OCI-LY7 (cell line): ENCODE data around the gene RTKN2. TPM values are rescaled to one million over a fixed set of nuclear protein-coding genes. Genes with fewer than 3 reads are reported as not detected.

Experiments used
- BruUV-seq: library from RNA; stranded (reverse); fragments of 400-500 nt; replicated peaks from 2 replicates; lab custom pipeline; 2021; lab: Mats Ljungman, UMichigan
- CTCF ChIA-PET: fragments of 300-600 bp; sonication (Branson Sonifier 250); formaldehyde crosslinking; loops from one replicate; lab custom pipeline; 2022; ENCODE audit warnings: antibody characterized with exemption; ENCODE audit not compliant: unreplicated experiment; lab: Charles Lee
- POLR2A ChIA-PET: fragments of 300-600 bp; sonication (Branson Sonifier 250); formaldehyde crosslinking; loops from one replicate; lab custom pipeline; 2022; ENCODE audit warnings: antibody characterized with exemption; lab: Charles Lee
- DNase-seq: peaks from one replicate; pipeline ENCODE4 v3.0.0-alpha.2; 2015; ENCODE audit warnings: low spot score
- H2AFZ ChIP-seq: fragments of 200-600 bp; sonication (generic), shearing (Covaris generic); 2 replicates; pipeline ENCODE4 v1.6.1; 2014; ENCODE audit warnings: mild to moderate bottlenecking, antibody characterized with exemption, low read length, moderate library complexity
- H3K27ac ChIP-seq: fragments of 200-600 bp; sonication (generic); 2 replicates; pipeline ENCODE4 v1.5.1; 2014; ENCODE audit warnings: mixed run types, low read depth, mild to moderate bottlenecking, moderate library complexity, low read length, inconsistent platforms; ENCODE audit not compliant: poor library complexity, severe bottlenecking
- H3K36me3 ChIP-seq: fragments of 200-600 bp; sonication (generic); 2 replicates; pipeline ENCODE4 v1.6.1; 2014; ENCODE audit warnings: mild to moderate bottlenecking, antibody characterized with exemption, low read length, moderate library complexity, mixed read lengths; ENCODE audit not compliant: insufficient read depth
- H3K4me1 ChIP-seq: fragments of 200-600 bp; sonication (generic); 2 replicates; pipeline ENCODE4 v1.5.1; 2014; ENCODE audit warnings: mild to moderate bottlenecking, low read length; ENCODE audit not compliant: insufficient read depth, poor library complexity, severe bottlenecking
- H3K4me2 ChIP-seq: fragments of 200-600 bp; sonication (generic); 2 replicates; pipeline ENCODE4 v1.6.1; 2014; ENCODE audit warnings: mild to moderate bottlenecking, low read length
- H3K4me3 ChIP-seq: fragments of 200-600 bp; sonication (generic); 2 replicates; pipeline ENCODE4 v1.5.1; 2014; ENCODE audit warnings: mild to moderate bottlenecking, low read depth, low read length; ENCODE audit not compliant: poor library complexity, severe bottlenecking
- H3K79me2 ChIP-seq: fragments of 200-600 bp; sonication (generic); 2 replicates; pipeline ENCODE4 v1.6.1; 2016; ENCODE audit warnings: low read depth, mild to moderate bottlenecking, low read length, moderate library complexity, mixed read lengths; ENCODE audit not compliant: insufficient read depth
- H3K9me2 ChIP-seq: fragments of 200-600 bp; sonication (generic); 2 replicates; pipeline ENCODE4 v1.6.1; 2016; ENCODE audit warnings: mild to moderate bottlenecking, low read length, mixed read lengths; ENCODE audit not compliant: insufficient read depth
- H3K9me3 ChIP-seq: fragments of 200-600 bp; sonication (generic); 2 replicates; pipeline ENCODE4 v1.6.1; 2014; ENCODE audit warnings: mild to moderate bottlenecking, mixed run types, low read length, mixed read lengths
- H4K20me1 ChIP-seq: fragments of 200-600 bp; sonication (generic); 2 replicates; pipeline ENCODE4 v1.6.1; 2014; ENCODE audit warnings: mild to moderate bottlenecking, antibody characterized with exemption, low read length, moderate library complexity, mixed read lengths; ENCODE audit not compliant: insufficient read depth
- CTCF ChIP-seq: fragments of 200-600 bp; sonication (generic); conservative IDR thresholded peaks from 2 replicates; pipeline ENCODE4 v1.5.1; 2014; ENCODE audit warnings: mild to moderate bottlenecking, antibody characterized with exemption, low read length, moderate library complexity, mixed read lengths
- EZH2phosphoT487 ChIP-seq: fragments of 200-600 bp; sonication (generic); IDR thresholded peaks from 2 replicates; pipeline ENCODE4 v1.6.1; 2018; ENCODE audit warnings: low read depth, borderline replicate concordance, mild to moderate bottlenecking, mixed run types, antibody characterized with exemption, low read length, moderate library complexity, mixed read lengths
- intact Hi-C: fragments of 100-400 bp; cut with micrococcal nuclease; formaldehyde crosslinking; loops from one replicate; pipeline ENCODE4 v1.10.0; 2022; ENCODE audit not compliant: unreplicated experiment
- total RNA-seq, 2 experiments: library from RNA; depleted of rRNA in 1 of 2; stranded (reverse); fragments of >200 nt in 1 of 2; shearing (Covaris generic) in 1 of 2; gene quantifications; 2 replicates each; pipeline ENCODE4 v1.2.3, GENCODE V29; 2014 to 2022

The RTKN2 gene
- total RNA-seq, 2 experiments from 2014 or later, result 12.3 to 20.4 TPM

GRCh38 chr10:62261666-62262065 lies 7.0 kb downstream of the RTKN2 start:
- peaks cover 25% of the 10 kb centered on the region for H3K4me1 ChIP-seq
- no peak for DNase-seq
- no TSS peak for BruUV-seq
- ChIA-PET POLR2A (interaction anchor here (0.6 to 1.8 kb wide), 4 partner anchors 11 to 115 kb away, joined by 3 to 6 read pairs (median 3); no protein-coding TSS in a partner anchor), CTCF (no interaction called here)
- no peak overlapping the region for H3K4me2 ChIP-seq
- H3K27ac ChIP-seq, result no peak overlapping the region
- H3K9me2 ChIP-seq, result no peaks in the 10 kb centered on the region
- no peak for TF ChIP-seq EZH2phosphoT487
- no peak for TF ChIP-seq CTCF
- peaks cover 46% of the 10 kb centered on the region for H3K79me2 ChIP-seq
- no peaks in the 10 kb centered on the region for H3K9me3 ChIP-seq
- intact Hi-C loops, result no loop called here
- H3K36me3 ChIP-seq, result peaks cover 66% of the 10 kb centered on the region
- peaks cover 13% of the 10 kb centered on the region for H4K20me1 ChIP-seq
- no peak overlapping the region for H2AFZ ChIP-seq
- H3K4me3 ChIP-seq, result no peak overlapping the region

- Histone ChIP-seq H3K79me2 (peaks cover 32% of the 10 kb centered on the region), H3K9me2 (no peaks in the 10 kb centered on the region), H3K36me3 (peaks cover 79% of the 10 kb centered on the region), H3K4me1 (peaks cover 8% of the 10 kb centered on the region), H2AFZ (no peak overlapping the region), H3K4me2 (no peak overlapping the region), H4K20me1 (peaks cover 7% of the 10 kb centered on the region; the same call in 1 of the 2 replicates), H3K27ac (no peak overlapping the region), H3K9me3 (no peaks in the 10 kb centered on the region), H3K4me3 (no peak overlapping the region)
- ChIA-PET CTCF (no interaction called here), POLR2A (interaction anchor here (1.0 kb wide), 1 partner anchor 13 kb away, joined by 3 read pairs; no protein-coding TSS in a partner anchor)
- no TSS peak for BruUV-seq
- intact Hi-C loops, result no loop called here
- DNase-seq, result no peak
- no peak for TF ChIP-seq CTCF
- TF ChIP-seq EZH2phosphoT487, result no peak
These were observed 8.6 kb downstream of the RTKN2 start for GRCh38 chr10:62259998-62260397.

- 0 out of 2 replicates have a peak, but pooled peaks cover 5% of the 10 kb centered on the region for H4K20me1 ChIP-seq
- no peaks in the 10 kb centered on the region for H3K9me3 ChIP-seq
- H3K27ac ChIP-seq, result no peak overlapping the region
- no peak for TF ChIP-seq CTCF
- no peak for TF ChIP-seq EZH2phosphoT487
- H2AFZ ChIP-seq, result no peak overlapping the region
- POLR2A ChIA-PET, result no interaction called here
- no peaks in the 10 kb centered on the region for H3K9me2 ChIP-seq
- intact Hi-C loops, result no loop called here
- H3K36me3 ChIP-seq, result peaks cover 85% of the 10 kb centered on the region
- H3K4me2 ChIP-seq, result no peak overlapping the region
- no TSS peak for BruUV-seq
- peaks cover 4% of the 10 kb centered on the region for H3K4me1 ChIP-seq
- DNase-seq, result no peak
- CTCF ChIA-PET, result no interaction called here
- no peak overlapping the region for H3K4me3 ChIP-seq
- peaks cover 27% of the 10 kb centered on the region for H3K79me2 ChIP-seq
These were observed 9.2 kb downstream of the RTKN2 start for GRCh38 chr10:62259456-62259855.
